NAMALWA (cell line): ENCODE measurements around the gene ZNF462.

Source experiments
- DNase-seq: peaks from one replicate; pipeline ENCODE4 v3.0.0-alpha.2; 2015; ENCODE audit warnings: low spot score

The ZNF462 gene

GRCh38 chr9:106929471-106930177, 66.7 kb downstream of the ZNF462 start:
- DNase-seq = no peak

GRCh38 chr9:106930477-106930876, 67.5 kb downstream of the ZNF462 start:
- DNase-seq = no peak

GRCh38 chr9:106931466-106931865, 68.5 kb downstream of the ZNF462 start:
- no peak for DNase-seq

- DNase-seq = no peak
These were observed 69.2 kb downstream of the ZNF462 start for GRCh38 chr9:106932178-106932577.

GRCh38 chr9:106932675-106933074, 69.7 kb downstream of the ZNF462 start:
- no peak for DNase-seq

GRCh38 chr9:106933470-106933869, 70.5 kb downstream of the ZNF462 start:
- no peak for DNase-seq

- no peak for DNase-seq
These were observed 71.7 kb downstream of the ZNF462 start for GRCh38 chr9:106934442-106935238.

GRCh38 chr9:106936680-106937079, 73.7 kb downstream of the ZNF462 start:
- no peak for DNase-seq

- DNase-seq = no peak
These were observed 79.0 kb downstream of the ZNF462 start for GRCh38 chr9:106941916-106942315.

GRCh38 chr9:106945727-106946660, 83.0 kb downstream of the ZNF462 start:
- no peak for DNase-seq

- DNase-seq = no peak
These were observed 84.3 kb downstream of the ZNF462 start for GRCh38 chr9:106947106-106947900.

GRCh38 chr9:106953174-106953573, 90.2 kb downstream of the ZNF462 start:
- DNase-seq = no peak

GRCh38 chr9:106954558-106954957, 91.6 kb downstream of the ZNF462 start:
- DNase-seq = no peak

GRCh38 chr9:106954974-106955850, 92.2 kb downstream of the ZNF462 start:
- DNase-seq = no peak

GRCh38 chr9:106956971-106957370, 94.0 kb downstream of the ZNF462 start:
- no peak for DNase-seq

- no peak for DNase-seq
These were observed 96.1 kb downstream of the ZNF462 start for GRCh38 chr9:106958955-106959657.

GRCh38 chr9:106960258-106960657, 97.3 kb downstream of the ZNF462 start:
- DNase-seq = no peak

- no peak for DNase-seq
These were observed 98.7 kb downstream of the ZNF462 start for GRCh38 chr9:106961623-106962022.

GRCh38 chr9:106962122-106962521, 99.2 kb downstream of the ZNF462 start:
- DNase-seq = no peak
